GM12874 (cell line): Measurements from ENCODE around the gene KRT28.

Source experiments
- CTCF ChIP-seq: IDR thresholded peaks from 2 replicates; pipeline ENCODE4 v1.5.1; 2011; ENCODE audit warnings: low read depth, mild to moderate bottlenecking, control low read depth, low read length, moderate library complexity; ENCODE audit not compliant: insufficient read depth

KRT28 gene

GRCh38 chr17:40751065-40751464 lies 48.7 kb downstream of the KRT28 start:
- TF ChIP-seq CTCF: no peak

- TF ChIP-seq CTCF: no peak
Measured at GRCh38 chr17:40750391-40750790, 49.4 kb downstream of the KRT28 start.
